GM12875 (cell line): ENCODE results near the gene RSAD1.

ENCODE experiments used
- H3K4me3 ChIP-seq: one replicate; pipeline ENCODE4 v1.5.1; 2011; ENCODE audit warnings: low read depth, low read length, control low read depth
- TF ChIP-seq, protein P1 (sequence below): IDR thresholded peaks from 2 replicates; pipeline ENCODE4 v1.5.1; 2011; ENCODE audit warnings: low read depth, mild to moderate bottlenecking, control low read depth, inconsistent platforms, low read length, moderate library complexity, borderline replicate concordance; ENCODE audit not compliant: insufficient read depth

The RSAD1 gene

DNA sequence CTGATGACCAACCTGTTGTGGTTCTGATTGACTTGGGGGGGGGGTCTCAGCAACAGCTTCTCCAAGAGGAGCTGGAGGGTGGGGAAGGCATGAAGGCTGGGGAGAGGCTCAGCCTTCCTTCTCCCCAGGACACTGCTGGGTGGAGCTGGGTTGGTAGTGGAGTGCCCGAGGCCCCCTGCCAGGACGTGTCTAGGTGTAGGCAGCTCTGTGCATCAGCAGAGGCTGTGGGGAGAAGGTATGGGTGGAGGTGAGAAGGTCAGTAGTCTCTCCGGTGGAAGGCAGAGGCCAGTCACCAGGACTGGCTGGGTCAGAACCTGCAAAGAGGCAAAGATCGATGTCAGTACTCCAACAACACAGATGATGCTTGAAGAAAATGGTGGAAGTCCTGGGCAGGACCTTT is 13.9 kb upstream of the RSAD1 start:
- TF ChIP-seq, protein P1, sequence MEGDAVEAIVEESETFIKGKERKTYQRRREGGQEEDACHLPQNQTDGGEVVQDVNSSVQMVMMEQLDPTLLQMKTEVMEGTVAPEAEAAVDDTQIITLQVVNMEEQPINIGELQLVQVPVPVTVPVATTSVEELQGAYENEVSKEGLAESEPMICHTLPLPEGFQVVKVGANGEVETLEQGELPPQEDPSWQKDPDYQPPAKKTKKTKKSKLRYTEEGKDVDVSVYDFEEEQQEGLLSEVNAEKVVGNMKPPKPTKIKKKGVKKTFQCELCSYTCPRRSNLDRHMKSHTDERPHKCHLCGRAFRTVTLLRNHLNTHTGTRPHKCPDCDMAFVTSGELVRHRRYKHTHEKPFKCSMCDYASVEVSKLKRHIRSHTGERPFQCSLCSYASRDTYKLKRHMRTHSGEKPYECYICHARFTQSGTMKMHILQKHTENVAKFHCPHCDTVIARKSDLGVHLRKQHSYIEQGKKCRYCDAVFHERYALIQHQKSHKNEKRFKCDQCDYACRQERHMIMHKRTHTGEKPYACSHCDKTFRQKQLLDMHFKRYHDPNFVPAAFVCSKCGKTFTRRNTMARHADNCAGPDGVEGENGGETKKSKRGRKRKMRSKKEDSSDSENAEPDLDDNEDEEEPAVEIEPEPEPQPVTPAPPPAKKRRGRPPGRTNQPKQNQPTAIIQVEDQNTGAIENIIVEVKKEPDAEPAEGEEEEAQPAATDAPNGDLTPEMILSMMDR, result no peak
- H3K4me3 ChIP-seq, result no peak overlapping the region

DNA sequence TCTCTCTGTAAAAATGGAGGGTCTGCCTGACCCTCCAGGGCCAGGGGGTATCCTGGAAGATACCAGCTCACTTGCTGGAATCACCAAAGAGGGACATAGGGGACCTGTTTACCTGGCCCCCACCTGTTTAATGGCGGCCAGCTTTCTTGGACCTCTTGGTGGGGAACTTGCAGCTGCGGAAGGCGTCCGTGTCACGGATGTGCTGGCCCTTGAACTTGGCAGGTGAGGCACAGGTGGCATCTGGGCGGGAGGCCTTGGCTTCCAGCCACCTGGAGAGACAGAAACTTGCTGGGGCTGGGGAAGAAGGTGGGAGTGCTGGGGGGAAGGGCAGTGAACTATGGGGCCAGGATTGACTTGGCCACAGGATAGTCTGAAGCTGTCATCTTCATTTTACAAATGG is 13.5 kb upstream of the RSAD1 start:
- H3K4me3 ChIP-seq, result no peak overlapping the region
- TF ChIP-seq, protein P1, result no peak

DNA sequence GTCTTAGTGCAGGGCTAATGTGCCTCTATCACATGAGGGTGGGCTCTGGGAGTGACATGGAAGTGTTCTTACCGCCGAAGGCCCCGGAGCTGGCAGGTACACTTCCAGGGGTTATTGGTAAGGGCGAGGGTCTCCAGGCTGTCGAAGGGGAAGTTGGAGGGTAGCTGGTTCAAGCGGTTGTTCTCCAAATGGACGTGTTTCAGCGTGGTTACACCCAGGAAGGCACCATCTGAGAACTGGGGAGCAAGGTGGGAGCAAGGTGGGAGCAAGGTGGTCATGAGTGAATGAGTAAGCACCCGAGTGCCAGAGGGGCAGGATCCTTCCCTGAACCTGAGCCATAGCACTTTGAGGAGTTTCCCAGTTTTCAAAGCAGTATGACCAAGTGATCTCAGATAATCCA is 13.0 kb upstream of the RSAD1 start:
- TF ChIP-seq, protein P1, result no peak
- H3K4me3 ChIP-seq, result no peak overlapping the region

DNA sequence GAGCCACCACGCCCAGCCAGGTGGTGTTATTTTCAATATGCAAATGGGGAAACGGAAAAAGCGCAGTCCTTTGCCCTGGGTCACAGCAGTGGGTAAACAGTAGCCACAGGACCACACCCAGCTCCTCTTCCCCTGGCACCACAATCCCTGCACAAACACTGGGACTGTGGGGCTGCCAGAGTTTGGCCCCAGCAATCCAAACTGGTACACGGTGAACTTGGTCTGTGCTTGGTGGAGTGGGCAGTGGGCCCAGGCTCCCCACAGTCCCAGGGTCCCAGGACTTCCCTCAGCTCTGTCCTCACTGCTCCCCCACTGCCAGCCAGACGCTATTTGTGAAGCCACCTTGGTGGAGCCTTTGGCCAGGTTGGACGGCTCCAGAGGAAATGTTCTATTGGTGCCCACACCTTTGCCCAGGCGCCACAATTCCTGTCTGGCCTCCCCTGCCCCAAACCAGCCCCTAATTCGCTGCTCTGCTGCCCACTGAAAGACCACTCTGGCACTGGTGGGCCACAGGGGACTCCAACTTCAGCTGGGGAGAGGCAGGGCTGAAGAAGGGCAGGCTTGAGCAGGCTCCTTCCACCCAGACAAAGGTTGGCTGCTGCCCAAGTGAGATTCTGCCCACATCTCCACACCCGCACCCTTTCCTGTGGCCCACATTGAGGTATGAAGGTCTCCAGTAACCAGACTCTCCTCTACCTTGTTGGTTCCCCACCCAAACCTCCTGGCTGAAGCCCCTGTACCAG is 12.1 kb upstream of the RSAD1 start:
- no peak overlapping the region for H3K4me3 ChIP-seq
- TF ChIP-seq, protein P1, result no peak

DNA sequence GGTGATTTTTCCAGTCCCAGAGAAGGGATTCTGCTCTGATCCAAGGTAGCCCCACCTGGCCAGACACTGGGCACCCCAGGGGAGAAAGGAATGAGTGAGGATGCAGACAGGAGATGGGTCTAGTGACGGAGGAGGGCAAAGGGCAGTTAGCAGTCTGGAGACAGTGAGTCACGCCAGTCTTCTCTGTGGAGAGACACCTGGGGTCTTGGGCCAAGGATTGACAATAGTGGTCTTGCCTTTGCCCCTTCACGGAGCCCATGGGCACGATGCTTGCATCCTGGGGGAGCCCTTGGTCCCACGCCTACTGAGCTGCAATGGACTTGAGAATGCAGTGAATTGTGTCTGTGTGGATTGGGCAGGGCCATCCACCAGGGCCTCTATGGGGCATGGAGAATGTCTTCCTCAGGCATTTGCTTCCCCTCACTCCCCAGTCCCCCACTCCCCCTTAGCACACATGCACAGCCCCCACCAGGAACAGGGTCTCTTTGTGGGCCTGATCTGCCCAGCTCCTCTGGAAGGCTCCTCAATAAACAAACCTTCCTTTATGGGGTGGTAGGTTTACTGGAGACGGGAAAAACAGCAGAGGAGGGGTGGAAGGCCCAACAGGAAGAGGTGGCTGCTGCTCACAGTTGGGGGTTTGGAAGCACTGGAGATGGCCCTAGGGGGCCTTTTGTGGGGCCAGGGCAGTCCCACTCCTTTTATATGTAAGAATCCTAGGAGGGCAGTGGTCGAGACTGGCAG is 11.4 kb upstream of the RSAD1 start:
- TF ChIP-seq, protein P1, result no peak
- no peak overlapping the region for H3K4me3 ChIP-seq

DNA sequence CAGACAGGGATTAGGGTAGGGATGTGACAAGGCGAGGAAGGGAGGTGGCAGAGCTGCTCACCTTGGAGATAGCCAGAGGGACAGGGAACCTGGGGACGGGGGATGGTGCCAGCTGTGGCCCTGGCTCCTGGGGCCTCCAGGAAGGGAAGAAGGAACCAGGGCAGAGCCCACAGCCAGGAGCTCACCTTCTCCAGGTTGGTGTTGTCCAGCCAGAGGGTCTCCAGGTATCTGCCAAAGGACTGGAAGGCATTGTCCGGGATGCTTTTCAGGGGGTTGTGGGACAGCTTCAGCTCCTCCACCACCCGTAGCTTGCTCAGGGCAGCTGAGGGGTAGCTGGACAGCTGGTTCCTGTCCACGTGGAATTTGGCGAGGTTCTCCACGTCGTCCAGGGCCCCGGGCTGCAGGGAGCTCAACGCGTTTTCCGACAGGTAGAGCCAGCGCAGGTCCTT is 10.8 kb upstream of the RSAD1 start:
- TF ChIP-seq, protein P1, result no peak
- H3K4me3 ChIP-seq, result no peak overlapping the region
